ENCODE measurements around the gene KCNH1.
"Not testable (repeated sequence)": the region's sequence is repeated elsewhere in the genome, so short reads cannot be mapped to it uniquely, and the experiment has no call there.

The KCNH1 gene

GRCh38 chr1:211127166-211127565, 6.8 kb downstream of the KCNH1 start:
- Mint-ChIP-seq H3K9me3 (no peaks in the 10 kb centered on the region), H3K36me3 (ENCODE audit: low read depth) (no peaks in the 10 kb centered on the region), H3K4me1 (ENCODE audit: low read depth) (no peaks in the 10 kb centered on the region), H3K4me3 (no peak overlapping the region), H3K27ac (no peak overlapping the region), H3K27me3 (ENCODE audit: low read depth) (peaks cover 38% of the 10 kb centered on the region)
- DNase-seq (ENCODE audit: low spot score), result no peak

GRCh38 chr1:211126622-211127021, 7.3 kb downstream of the KCNH1 start:
- H3K36me3 Mint-ChIP-seq (ENCODE audit: low read depth), result no peaks in the 10 kb centered on the region
- H3K9me3 Mint-ChIP-seq, result no peaks in the 10 kb centered on the region
- no peak for DNase-seq (ENCODE audit: low spot score)
- no peak overlapping the region for H3K4me3 Mint-ChIP-seq
- H3K4me1 Mint-ChIP-seq (ENCODE audit: low read depth), result no peaks in the 10 kb centered on the region
- H3K27me3 Mint-ChIP-seq (ENCODE audit: low read depth), result peaks cover 34% of the 10 kb centered on the region
- no peak overlapping the region for H3K27ac Mint-ChIP-seq

GRCh38 chr1:211118407-211119102, 15.4 kb downstream of the KCNH1 start:
- no peaks in the 10 kb centered on the region for H3K36me3 Mint-ChIP-seq (ENCODE audit: low read depth)
- H3K27ac Mint-ChIP-seq, result no peak overlapping the region
- no peak overlapping the region for H3K4me3 Mint-ChIP-seq
- no peaks in the 10 kb centered on the region for H3K9me3 Mint-ChIP-seq
- peaks cover 12% of the 10 kb centered on the region for H3K27me3 Mint-ChIP-seq (ENCODE audit: low read depth)
- no peaks in the 10 kb centered on the region for H3K4me1 Mint-ChIP-seq (ENCODE audit: low read depth)
- no peak for DNase-seq (ENCODE audit: low spot score)

GRCh38 chr1:211114446-211114845, 19.5 kb downstream of the KCNH1 start:
- Mint-ChIP-seq H3K9me3 (no peaks in the 10 kb centered on the region), H3K4me3 (no peak overlapping the region), H3K4me1 (ENCODE audit: low read depth) (no peaks in the 10 kb centered on the region), H3K27ac (no peak overlapping the region), H3K36me3 (ENCODE audit: low read depth) (no peaks in the 10 kb centered on the region), H3K27me3 (ENCODE audit: low read depth) (peaks cover 5% of the 10 kb centered on the region)
- DNase-seq (ENCODE audit: low spot score), result no peak

- Mint-ChIP-seq H3K4me1 (ENCODE audit: low read depth) (no peaks in the 10 kb centered on the region), H3K4me3 (no peak overlapping the region), H3K27me3 (ENCODE audit: low read depth) (peaks cover 5% of the 10 kb centered on the region), H3K9me3 (no peaks in the 10 kb centered on the region), H3K36me3 (ENCODE audit: low read depth) (no peaks in the 10 kb centered on the region), H3K27ac (no peak overlapping the region)
- no peak for DNase-seq (ENCODE audit: low spot score)
Measured at GRCh38 chr1:211113566-211113965, 20.4 kb downstream of the KCNH1 start.

GRCh38 chr1:211111351-211111750, 22.6 kb downstream of the KCNH1 start:
- no peak for DNase-seq (ENCODE audit: low spot score)
- no peaks in the 10 kb centered on the region for H3K4me1 Mint-ChIP-seq (ENCODE audit: low read depth)
- H3K4me3 Mint-ChIP-seq, result no peak overlapping the region
- peaks cover 7% of the 10 kb centered on the region for H3K27me3 Mint-ChIP-seq (ENCODE audit: low read depth)
- no peak overlapping the region for H3K27ac Mint-ChIP-seq
- no peaks in the 10 kb centered on the region for H3K36me3 Mint-ChIP-seq (ENCODE audit: low read depth)
- no peaks in the 10 kb centered on the region for H3K9me3 Mint-ChIP-seq

GRCh38 chr1:211101481-211101880, 32.5 kb downstream of the KCNH1 start:
- Mint-ChIP-seq H3K9me3 (no peaks in the 10 kb centered on the region), H3K4me1 (ENCODE audit: low read depth) (no peaks in the 10 kb centered on the region), H3K27me3 (ENCODE audit: low read depth) (peaks cover 7% of the 10 kb centered on the region), H3K36me3 (ENCODE audit: low read depth) (no peaks in the 10 kb centered on the region), H3K27ac (no peak overlapping the region), H3K4me3 (no peak overlapping the region)
- no peak for DNase-seq (ENCODE audit: low spot score)

GRCh38 chr1:211099393-211099792, 34.6 kb downstream of the KCNH1 start:
- DNase-seq (ENCODE audit: low spot score), result no peak
- H3K27me3 Mint-ChIP-seq (ENCODE audit: low read depth), result peaks cover 6% of the 10 kb centered on the region
- no peak overlapping the region for H3K27ac Mint-ChIP-seq
- no peaks in the 10 kb centered on the region for H3K9me3 Mint-ChIP-seq
- no peak overlapping the region for H3K4me3 Mint-ChIP-seq
- no peaks in the 10 kb centered on the region for H3K4me1 Mint-ChIP-seq (ENCODE audit: low read depth)
- H3K36me3 Mint-ChIP-seq (ENCODE audit: low read depth), result no peaks in the 10 kb centered on the region

GRCh38 chr1:211095381-211095780, 38.6 kb downstream of the KCNH1 start:
- Mint-ChIP-seq H3K4me1 (ENCODE audit: low read depth) (no peaks in the 10 kb centered on the region), H3K27me3 (ENCODE audit: low read depth) (peaks cover 3% of the 10 kb centered on the region), H3K9me3 (no peaks in the 10 kb centered on the region), H3K27ac (no peak overlapping the region), H3K4me3 (no peak overlapping the region), H3K36me3 (ENCODE audit: low read depth) (no peaks in the 10 kb centered on the region)
- no peak for DNase-seq (ENCODE audit: low spot score)

- Mint-ChIP-seq H3K27me3 (ENCODE audit: low read depth) (peaks cover 5% of the 10 kb centered on the region), H3K9me3 (no peaks in the 10 kb centered on the region), H3K27ac (no peak overlapping the region), H3K4me1 (ENCODE audit: low read depth) (no peaks in the 10 kb centered on the region), H3K4me3 (no peak overlapping the region), H3K36me3 (ENCODE audit: low read depth) (no peaks in the 10 kb centered on the region)
- no peak for DNase-seq (ENCODE audit: low spot score)
Measured at GRCh38 chr1:211092955-211093354, 41.0 kb downstream of the KCNH1 start.

- Mint-ChIP-seq H3K9me3 (no peaks in the 10 kb centered on the region), H3K27ac (no peak overlapping the region)
Measured at GRCh38 chr1:211091867-211092266, 42.1 kb downstream of the KCNH1 start.

GRCh38 chr1:211089536-211089935, 44.4 kb downstream of the KCNH1 start:
- Mint-ChIP-seq H3K9me3 (no peaks in the 10 kb centered on the region), H3K4me3 (no peak overlapping the region), H3K27ac (no peak overlapping the region), H3K27me3 (ENCODE audit: low read depth) (peaks cover 3% of the 10 kb centered on the region), H3K36me3 (ENCODE audit: low read depth) (no peaks in the 10 kb centered on the region), H3K4me1 (ENCODE audit: low read depth) (no peaks in the 10 kb centered on the region)
- no peak for DNase-seq (ENCODE audit: low spot score)

More at GRCh38 chr1:211091867-211092266, 42.1 kb downstream of the KCNH1 start:
- H3K36me3 Mint-ChIP-seq (ENCODE audit: low read depth), result no peaks in the 10 kb centered on the region
- no peaks in the 10 kb centered on the region for H3K4me1 Mint-ChIP-seq (ENCODE audit: low read depth)
- no peak for DNase-seq (ENCODE audit: low spot score)
- no peak overlapping the region for H3K4me3 Mint-ChIP-seq
- H3K27me3 Mint-ChIP-seq (ENCODE audit: low read depth), result peaks cover 5% of the 10 kb centered on the region

GRCh38 chr1:211088156-211088555, 45.8 kb downstream of the KCNH1 start:
- Mint-ChIP-seq H3K4me1 (ENCODE audit: low read depth) (no peaks in the 10 kb centered on the region), H3K36me3 (ENCODE audit: low read depth) (no peaks in the 10 kb centered on the region), H3K4me3 (no peak overlapping the region), H3K27me3 (ENCODE audit: low read depth) (peaks cover 3% of the 10 kb centered on the region), H3K27ac (no peak overlapping the region), H3K9me3 (no peaks in the 10 kb centered on the region)
- DNase-seq (ENCODE audit: low spot score), result no peak

GRCh38 chr1:211082824-211083223, 51.1 kb downstream of the KCNH1 start:
- Mint-ChIP-seq H3K4me1 (ENCODE audit: low read depth) (no peaks in the 10 kb centered on the region), H3K36me3 (ENCODE audit: low read depth) (no peaks in the 10 kb centered on the region), H3K27ac (no peak overlapping the region), H3K4me3 (no peak overlapping the region), H3K27me3 (ENCODE audit: low read depth) (no peaks in the 10 kb centered on the region), H3K9me3 (no peaks in the 10 kb centered on the region)
- no peak for DNase-seq (ENCODE audit: low spot score)

- H3K27me3 Mint-ChIP-seq (ENCODE audit: low read depth); H3K36me3 Mint-ChIP-seq (ENCODE audit: low read depth); H3K4me1 Mint-ChIP-seq (ENCODE audit: low read depth); H3K27ac Mint-ChIP-seq; H3K9me3 Mint-ChIP-seq; DNase-seq (ENCODE audit: low spot score); H3K4me3 Mint-ChIP-seq: not testable (repeated sequence)
Measured at GRCh38 chr1:211081447-211081846, 52.5 kb downstream of the KCNH1 start.

Data from T-helper 2 cell treated with Interferon-gamma antibody and Interleukin-4, amounts not matched to agents 5 μg/mL and 100 μg/mL, for 36 hours (primary cell).